ENCODE results near the gene COBL.

The COBL gene

DNA sequence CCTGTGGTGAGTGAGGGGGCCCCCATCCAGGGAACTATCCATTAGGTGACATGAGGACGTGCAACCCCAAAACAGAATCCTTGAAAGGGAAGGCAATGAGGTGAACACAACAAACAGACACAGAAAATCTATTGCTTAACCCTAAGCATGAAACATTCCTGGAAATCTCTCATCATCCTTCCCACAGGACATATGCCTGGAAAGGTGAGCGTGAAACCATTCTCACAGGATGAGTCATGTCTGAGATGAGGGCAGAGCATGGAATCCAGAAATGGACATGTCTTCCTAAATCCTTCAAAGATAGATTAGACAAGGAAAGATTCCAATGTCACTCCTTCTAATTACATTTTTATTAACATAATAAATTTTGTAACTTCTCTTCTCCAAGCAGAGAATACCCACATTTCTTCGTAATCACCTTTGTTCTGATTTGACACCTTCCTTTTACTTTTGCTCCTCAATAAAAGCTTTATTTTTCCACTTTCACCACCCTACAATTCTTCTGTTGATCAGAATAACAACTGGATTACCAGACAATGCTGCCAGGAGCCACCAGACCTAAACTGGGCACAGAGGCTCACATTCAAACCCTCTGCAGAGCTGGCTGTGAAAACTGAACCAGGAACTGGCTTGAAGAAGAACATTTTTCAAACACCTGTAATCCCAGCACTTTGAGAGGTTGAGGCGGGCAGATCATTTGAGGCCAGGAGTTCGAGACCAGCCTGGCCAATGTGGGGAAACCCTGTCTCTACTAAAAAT is 67.2 kb downstream of the COBL start:
- no peak for DNase-seq

DNA sequence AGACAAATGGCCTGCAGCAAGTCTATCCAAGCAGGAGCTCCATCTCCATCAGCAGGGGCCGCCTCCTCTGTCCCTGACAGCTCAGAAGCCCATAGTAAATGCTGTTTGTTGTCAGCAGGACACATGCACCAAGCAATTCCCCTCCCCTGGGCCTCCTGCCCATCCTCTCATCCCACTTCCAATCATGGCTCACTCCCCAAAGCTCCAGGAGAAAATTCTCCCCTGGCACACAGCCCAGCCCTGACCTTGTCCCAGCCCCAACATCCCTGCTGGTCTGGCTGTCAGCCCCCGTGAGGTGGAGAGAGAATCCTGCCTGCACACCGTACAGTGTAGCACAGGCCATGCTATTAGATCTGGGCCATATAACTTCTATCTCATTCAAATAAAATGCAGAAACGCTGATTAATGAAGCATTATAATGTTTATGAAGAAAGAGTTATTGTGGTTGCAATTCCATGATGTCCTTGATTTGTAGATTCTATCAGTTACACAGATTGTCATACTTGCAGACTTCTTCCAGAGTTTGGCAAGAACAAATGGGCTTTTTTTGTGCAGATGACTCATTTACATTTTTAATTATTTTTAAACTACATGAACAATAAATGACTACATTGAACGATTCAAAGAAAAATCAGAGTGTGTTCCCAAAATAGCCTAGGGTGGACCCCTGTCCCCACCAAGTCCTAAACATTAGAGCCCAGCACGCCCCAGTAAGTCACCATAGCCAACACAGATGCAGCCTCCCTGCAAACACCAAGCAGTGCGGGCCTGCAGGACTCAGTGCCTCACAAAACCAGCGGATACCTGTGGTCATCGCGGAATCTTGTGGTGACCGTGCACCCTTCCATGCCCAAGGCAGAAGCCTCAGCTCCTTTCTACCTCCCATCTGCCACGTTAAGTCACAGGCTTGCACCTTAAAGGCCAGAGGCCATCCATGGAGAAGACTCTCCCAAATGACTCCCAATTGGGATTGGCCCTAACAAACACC is 70.1 kb downstream of the COBL start:
- peak; percentile 20 for DNase-seq

DNA sequence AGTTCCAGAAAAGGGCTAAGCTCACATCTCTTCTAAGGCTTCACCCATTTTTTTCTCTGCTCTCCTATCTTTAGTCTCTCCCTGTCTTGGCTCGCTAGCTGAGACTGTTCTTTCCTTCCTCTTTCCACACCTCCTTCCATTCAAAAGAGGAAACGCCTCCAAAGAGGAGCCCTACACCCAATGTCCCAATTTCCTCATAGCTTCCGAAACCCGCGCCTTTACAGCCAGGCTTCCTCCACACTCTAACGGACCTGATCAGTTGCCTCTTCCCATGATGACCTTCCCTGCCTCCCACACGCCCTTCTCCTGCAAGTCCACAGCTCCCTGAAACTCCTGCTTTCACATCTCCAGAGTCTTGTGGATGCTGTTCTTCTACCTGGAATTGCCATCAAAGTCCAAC is 71.7 kb downstream of the COBL start:
- DNase-seq, result no peak

GRCh38 chr7:51244053-51244452 is 72.6 kb downstream of the COBL start:
- no peak for DNase-seq

- DNase-seq, result no peak
Measured at GRCh38 chr7:51243631-51244030, 73.0 kb downstream of the COBL start.

DNA sequence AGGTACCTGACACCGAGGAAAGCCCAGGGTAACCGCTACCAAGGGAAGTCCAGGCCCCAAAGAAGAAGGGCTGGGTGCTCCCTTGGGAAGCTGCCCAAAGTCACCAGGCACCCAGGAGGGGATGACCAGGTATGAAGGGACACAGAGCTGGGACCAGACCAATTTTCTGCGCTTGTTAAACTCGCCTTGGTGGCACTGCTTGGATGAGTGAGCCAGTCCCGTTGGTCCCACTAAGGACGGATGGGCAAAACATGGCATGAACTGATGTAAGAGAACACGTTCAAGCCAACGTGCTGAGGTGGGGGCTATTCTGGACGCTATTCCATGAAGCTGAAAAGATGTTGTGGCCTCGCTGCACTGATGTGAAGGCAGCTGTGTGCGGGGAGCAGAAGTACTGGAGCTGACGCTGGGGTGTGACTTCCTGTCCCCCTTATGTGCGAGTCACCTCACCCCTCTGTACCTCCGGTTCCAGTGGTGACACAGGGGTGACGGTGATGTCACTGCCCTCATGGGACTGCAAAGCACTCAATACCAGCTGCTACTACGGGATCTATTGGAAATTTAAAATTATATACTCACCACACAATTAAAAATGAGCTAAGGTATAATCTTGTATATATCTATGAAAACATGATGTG is 73.6 kb downstream of the COBL start:
- no peak for DNase-seq

- no peak for DNase-seq
Measured at GRCh38 chr7:51242007-51242691, 74.5 kb downstream of the COBL start.

DNA sequence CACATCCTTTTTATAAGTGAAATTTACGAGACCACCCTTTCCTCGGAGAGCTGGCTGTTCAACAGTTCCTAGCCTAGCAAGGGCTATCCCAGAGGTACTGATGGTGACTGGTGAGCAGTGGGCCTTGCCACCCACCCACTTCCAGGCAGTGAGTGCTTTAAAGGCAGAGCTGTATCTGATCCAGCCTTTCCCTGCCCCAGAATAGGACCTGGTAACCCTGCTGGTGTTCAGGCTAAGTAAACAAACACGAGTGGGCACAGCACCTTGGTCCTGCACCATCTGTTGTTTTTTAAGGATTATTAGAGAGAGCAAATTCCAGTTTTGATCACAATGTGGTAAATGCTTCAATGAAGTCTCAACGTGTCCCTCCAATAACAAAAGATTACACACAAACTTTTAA is 75.7 kb downstream of the COBL start:
- peak; percentile 11 for DNase-seq

DNA sequence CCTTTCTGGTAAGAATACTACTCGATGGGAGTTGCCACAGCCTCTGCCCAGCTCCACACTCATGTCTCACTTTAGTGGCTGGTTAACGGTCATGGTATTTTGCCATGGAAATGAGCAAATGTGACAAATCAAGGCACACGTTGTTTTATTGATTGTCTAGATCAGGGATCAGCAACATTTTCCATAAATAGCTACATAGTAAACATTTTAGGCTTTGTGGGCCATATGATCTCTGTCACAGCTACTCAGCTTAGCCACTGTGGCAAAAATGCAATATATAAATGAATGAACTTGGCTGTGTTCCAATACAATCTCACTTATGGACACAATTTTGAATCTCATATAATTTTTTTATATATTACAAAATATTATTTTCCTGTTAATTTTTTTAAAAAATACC is 76.9 kb downstream of the COBL start:
- DNase-seq, result no peak

DNA sequence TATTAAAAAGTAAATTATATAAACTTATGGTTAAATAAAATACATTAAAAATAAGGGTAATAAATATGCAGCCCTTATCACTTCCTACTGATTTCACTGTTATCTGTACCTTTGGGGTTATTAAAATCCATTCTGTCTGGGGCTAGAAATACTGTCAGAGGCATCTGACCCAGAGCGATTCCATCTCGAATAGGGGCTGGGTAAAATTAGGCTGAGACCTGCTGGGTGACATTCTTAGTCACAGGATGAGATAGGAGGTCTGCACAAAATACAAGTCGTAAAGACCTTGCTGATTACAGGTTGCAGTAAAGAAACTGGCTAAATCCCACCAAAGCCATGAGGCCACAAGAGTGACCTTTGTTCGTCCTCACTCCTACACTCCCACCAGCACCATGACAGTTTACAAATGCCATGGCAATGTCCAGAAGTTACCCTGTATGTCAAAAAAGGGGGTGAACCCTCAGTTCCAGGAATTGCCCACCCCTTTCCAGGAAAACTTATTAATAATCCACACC is 77.6 kb downstream of the COBL start:
- DNase-seq, result no peak

DNA sequence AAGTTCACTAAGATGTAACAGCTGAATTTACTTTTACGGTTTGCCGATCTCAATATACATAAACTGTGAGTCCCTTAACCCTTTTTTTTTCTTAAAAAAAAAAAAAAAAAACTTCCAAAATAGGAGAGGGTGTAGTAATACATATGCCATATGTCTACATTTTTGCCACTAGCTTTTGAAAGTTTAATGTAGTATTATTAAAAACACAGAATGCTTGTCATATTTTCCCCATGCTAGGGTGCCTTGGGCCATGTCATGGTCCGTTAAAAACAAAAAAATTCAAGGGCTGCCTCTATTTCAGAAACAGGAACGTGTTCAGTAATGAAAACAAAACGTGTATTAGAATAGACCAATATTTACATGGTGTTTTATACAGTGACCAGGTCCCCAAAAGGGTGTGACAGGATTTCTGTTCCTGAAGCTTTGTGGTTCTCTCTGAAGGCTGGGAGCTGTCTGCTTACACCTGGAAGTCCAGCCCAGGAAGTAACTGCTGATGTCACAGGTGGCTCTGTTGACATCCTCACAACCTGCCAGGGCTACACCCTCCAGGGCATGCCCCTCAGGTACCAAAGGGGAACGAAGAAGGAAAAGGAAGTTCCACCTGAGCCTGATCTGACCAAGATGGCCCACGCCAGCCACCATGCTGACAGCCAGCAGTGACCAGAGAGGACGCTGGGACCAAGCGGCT is 79.0 kb downstream of the COBL start:
- DNase-seq, result no peak

GRCh38 chr7:51236470-51237132 is 80.0 kb downstream of the COBL start:
- no peak for DNase-seq

GRCh38 chr7:51235593-51236313 is 80.9 kb downstream of the COBL start:
- DNase-seq, result no peak

DNA sequence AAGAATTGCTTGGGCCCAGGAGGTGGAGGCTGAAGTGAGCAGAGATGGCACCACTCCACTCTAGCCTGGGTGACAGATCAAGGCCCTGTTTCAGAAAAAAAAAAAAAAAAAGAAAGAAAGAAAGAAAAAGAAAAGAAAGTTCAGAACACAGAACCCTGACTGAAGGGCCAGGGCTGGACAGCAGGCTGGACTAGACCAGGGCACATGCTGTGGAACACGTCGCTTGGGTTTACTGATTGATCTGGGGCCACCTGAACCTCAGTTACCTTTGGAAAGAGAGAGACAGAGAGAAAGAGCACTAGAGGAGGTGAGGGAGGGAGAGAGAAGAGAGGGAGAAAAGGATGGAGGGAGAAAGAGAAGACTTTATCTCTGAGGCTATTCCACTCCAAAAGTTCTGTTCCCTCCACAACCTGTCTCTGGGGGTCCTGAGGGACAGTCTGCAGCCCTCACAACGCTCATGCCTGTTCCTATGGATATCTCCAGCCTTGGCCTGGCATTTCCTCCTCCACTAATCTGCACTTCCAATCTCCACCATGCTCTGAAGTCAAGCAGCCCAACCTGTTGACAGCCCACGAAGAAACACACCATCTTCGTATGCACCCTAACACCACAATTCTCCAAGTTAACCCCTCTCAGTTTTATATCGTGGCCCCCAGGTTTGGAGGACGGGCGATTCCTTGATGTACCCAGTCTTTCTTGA is 81.8 kb downstream of the COBL start:
- no peak for DNase-seq

- DNase-seq, result no peak
Measured at GRCh38 chr7:51234139-51234538, 82.5 kb downstream of the COBL start.

DNA sequence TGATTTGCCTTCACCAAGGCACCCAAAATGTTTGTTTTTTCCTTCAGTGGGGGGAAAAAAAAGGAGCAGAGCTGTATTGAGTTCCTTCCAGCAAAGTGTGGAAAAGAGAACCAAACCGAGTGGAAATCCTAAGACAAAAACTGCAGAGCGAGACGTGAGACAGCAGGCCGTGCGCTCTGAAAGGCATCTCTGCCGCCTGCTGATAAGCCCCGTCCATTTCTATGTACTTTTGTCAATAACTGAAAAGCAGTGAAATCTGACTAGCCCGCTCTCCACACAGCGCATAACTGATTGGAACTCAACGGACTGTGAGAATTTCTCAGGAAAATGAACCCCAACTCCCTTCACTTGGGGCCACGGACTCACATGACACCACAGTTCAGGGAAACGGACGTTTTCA is 83.2 kb downstream of the COBL start:
- no peak for DNase-seq

GRCh38 chr7:51230723-51231122 is 85.9 kb downstream of the COBL start:
- DNase-seq, result no peak

- no peak for DNase-seq
Measured at GRCh38 chr7:51230324-51230625, 86.3 kb downstream of the COBL start.

DNA sequence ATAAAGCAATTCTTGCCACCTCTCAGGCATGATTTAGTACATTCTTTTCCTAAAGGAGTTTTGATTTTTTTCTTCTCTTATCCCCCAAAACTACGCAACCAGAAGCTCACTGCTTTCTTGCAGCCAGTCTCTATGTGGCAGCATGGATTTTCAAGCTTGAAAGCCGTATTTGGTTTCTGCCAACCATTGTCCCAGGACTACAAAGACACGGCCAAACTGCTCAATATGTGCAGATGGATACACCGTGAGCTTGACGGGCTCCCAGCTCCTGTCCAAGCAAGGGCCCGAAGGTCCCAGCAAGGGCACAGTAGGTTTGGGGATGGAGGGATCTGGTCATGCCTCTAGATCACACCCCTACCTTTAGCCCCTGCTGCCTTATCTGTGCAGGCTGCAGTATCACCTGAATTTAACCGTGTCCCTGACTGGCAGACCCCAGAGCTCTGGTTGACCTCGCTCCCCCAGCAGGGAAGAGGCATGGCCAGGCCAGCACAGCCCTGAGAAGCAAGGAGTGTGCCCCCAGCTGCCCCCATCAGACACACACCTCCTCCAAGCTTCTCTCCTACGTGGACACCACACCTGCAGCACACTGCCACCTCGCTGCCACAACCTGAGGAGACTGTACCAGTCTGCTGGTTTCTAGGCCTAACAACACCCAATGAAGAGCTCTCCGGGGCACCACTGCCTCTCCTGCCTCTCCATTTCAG is 86.8 kb downstream of the COBL start:
- DNase-seq, result no peak

DNA sequence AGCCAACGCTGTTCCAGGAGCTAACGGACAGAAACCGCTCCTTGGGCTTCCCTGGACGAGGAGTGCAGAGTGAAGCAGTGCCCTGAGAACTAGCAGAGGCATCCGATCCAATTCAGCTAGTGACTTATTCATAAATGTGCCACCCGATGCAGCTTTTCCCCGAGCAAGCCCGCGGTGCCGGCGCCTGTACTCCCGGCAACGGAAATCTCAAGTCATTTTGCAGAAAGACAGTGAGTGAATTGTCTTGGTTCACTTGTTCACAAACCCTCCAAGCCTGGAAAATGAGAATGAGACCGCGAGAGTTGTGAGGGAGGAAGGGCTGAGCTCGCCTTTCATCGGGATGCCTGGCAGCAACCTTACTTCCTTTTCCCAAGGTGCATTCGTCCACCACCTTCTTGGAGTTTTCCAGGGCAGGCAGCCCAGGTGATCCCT is 87.5 kb downstream of the COBL start:
- no peak for DNase-seq
